HepG2 (cell line): ENCODE measurements around the gene CRYGS.
"Not testable (repeated sequence)": the region's sequence is repeated elsewhere in the genome, so short reads cannot be mapped to it uniquely, and the experiment has no call there.

ENCODE experiments used
- CHD2 ChIP-seq: IDR thresholded peaks from 2 replicates; pipeline ENCODE4 v1.6.1; 2011; ENCODE audit warnings: low read depth, low read length, improper control_type of control experiment
- CTCF ChIP-seq: sonication (generic); formaldehyde crosslinking; IDR thresholded peaks from 2 replicates; pipeline ENCODE4 v1.5.0; 2020; ENCODE audit warnings: mild to moderate bottlenecking, missing genetic modification reagents, moderate library complexity
- DMAP1 ChIP-seq: IDR thresholded peaks from 2 replicates; pipeline ENCODE4 v1.6.1; 2016
- EEA1 ChIP-seq: sonication (generic); formaldehyde crosslinking; IDR thresholded peaks from 2 replicates; pipeline ENCODE4 v1.5.1; 2020; ENCODE audit warnings: mild to moderate bottlenecking, missing genetic modification reagents, borderline replicate concordance
- ETV6 ChIP-seq: sonication (generic); formaldehyde crosslinking; conservative IDR thresholded peaks from 2 replicates; pipeline ENCODE4 v1.4.0; 2020; ENCODE audit warnings: missing genetic modification reagents
- EZH2 ChIP-seq: conservative IDR thresholded peaks from 2 replicates; pipeline ENCODE4 v1.6.1; 2012; ENCODE audit warnings: mild to moderate bottlenecking, low read depth, low read length, moderate library complexity
- JUNB ChIP-seq: sonication (generic); formaldehyde crosslinking; IDR thresholded peaks from 2 replicates; pipeline ENCODE4 v1.8.0; 2022; ENCODE audit warnings: missing genetic modification reagents, mild to moderate bottlenecking, borderline replicate concordance
- NR1H2 ChIP-seq: sonication (generic); formaldehyde crosslinking; IDR thresholded peaks from 2 replicates; pipeline ENCODE4 v1.8.1; 2022; ENCODE audit warnings: low read depth, missing genetic modification reagents, borderline replicate concordance
- POLR2A ChIP-seq, 2 experiments: IDR thresholded peaks; 2 replicates each; pipeline ENCODE4 v1.6.1; 2011; ENCODE audit warnings: low read depth in 2 of 2, low read length in 2 of 2, mild to moderate bottlenecking in 1 of 2, moderate library complexity in 1 of 2; ENCODE audit not compliant: insufficient read depth in 1 of 2
- POLR2AphosphoS5 ChIP-seq: IDR thresholded peaks from 2 replicates; pipeline ENCODE4 v1.6.1; 2012; ENCODE audit warnings: low read depth, low read length
- PRDM4 ChIP-seq: sonication (generic); formaldehyde crosslinking; IDR thresholded peaks from 2 replicates; pipeline ENCODE4 v1.9.0; 2021; ENCODE audit warnings: missing genetic modification reagents, borderline replicate concordance
- YY1 ChIP-seq: IDR thresholded peaks from 2 replicates; pipeline ENCODE4 v1.6.1; 2011; ENCODE audit warnings: low read length, low read depth, moderate library complexity, mild to moderate bottlenecking; ENCODE audit not compliant: insufficient read depth, insufficient replicate concordance
- ZNF33B ChIP-seq: sonication (generic); formaldehyde crosslinking; IDR thresholded peaks from 2 replicates; pipeline ENCODE4 v1.5.1; 2020; ENCODE audit warnings: mild to moderate bottlenecking, missing genetic modification reagents
- ZNF7 ChIP-seq: IDR thresholded peaks from 2 replicates; pipeline ENCODE4 v1.6.1; 2016; ENCODE audit warnings: missing biosample characterization, missing genetic modification reagents

GRCh38 chr3:186586245-186586644, 42.1 kb upstream of the CRYGS start:
- TF ChIP-seq ZNF33B (CRISPR knock-in tag); CTCF (CRISPR knock-in tag); EEA1; ZNF7 (CRISPR knock-in tag); DMAP1 (CRISPR knock-in tag); EZH2; CHD2; POLR2AphosphoS5; NR1H2; PRDM4; JUNB (CRISPR knock-in tag); YY1; ETV6 (CRISPR knock-in tag); POLR2A (IDR thresholded peaks at IDR 0.05; ENCODE audit: insufficient read depth in 1 of 2, low read depth in 2 of 2, low read length in 2 of 2): not testable (repeated sequence)
